DMS53 treated with DMSO at 0.1 percent for 48 hours (cell line): ENCODE measurements around the gene MYLIP.

Experiments used
- DNase-seq: peaks from one replicate; lab custom pipeline; 2025; ENCODE audit not compliant: unreplicated experiment; lab: John Stamatoyannopoulos, UW

Gene MYLIP

DNA sequence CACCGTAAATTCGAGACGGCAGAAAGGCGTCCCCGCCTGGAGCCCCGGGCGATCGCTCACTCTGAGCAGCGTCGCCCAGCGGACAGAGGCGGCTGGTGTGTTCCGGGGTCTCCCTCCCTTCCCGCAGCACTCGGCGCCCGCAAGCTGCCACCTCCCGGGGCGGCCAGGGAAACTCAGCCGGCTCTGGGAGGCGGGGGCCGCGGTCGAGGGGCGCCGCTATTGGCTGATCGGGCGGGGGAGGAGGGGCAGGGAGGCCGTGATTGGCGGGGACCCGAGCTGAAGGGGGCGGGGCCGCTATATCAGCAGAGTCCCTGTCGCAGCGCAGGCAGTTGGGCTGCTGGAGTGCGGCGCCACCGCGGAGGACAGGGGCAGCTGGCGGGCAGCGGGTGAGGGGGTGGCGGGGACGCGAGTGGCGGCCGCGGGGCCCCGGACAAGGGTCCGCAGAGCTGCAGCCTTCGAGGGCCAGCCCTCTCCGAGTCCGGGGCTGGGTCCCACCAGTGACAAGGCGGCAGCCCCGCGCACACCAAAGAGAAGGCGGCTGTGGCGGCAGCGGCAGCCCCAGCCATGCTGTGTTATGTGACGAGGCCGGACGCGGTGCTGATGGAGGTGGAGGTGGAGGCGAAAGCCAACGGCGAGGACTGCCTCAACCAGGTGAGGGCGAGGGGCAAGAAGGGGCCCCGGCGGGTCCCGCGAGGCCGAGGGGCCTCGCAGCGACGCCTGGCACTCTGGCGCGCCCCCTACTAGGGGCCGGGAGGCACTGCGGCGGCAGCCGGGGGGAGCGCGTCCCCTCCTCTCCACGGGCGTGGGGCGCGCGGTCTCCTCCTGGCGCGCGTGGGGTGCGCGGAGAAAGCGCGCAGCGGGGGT is at the start of gene MYLIP:
Gene MYLIP (plus strand): TSS at position 328 of the 864 bp plus-strand sequence. CDS start 237 bp downstream, at position 565.
- peak; percentile 94 for DNase-seq

DNA sequence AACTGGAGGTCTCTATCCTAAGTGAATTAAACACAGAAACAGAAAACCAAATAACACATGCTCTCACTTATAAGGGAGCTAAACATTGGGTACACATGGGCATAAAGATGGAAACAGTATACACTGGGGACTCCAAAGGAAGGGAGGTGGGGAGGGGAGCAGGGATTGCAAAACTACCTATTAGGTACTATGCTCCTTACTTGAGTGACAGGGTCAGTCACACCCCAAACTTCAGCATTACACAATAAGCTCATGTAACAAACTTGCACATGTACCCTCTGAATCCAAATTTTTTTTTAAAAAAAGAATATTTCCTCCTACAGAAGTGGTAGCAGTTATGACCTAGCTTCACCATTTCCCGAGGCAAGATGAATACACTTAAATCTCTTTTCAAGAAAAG is 49.5 kb upstream of the MYLIP start:
- DNase-seq: no peak

DNA sequence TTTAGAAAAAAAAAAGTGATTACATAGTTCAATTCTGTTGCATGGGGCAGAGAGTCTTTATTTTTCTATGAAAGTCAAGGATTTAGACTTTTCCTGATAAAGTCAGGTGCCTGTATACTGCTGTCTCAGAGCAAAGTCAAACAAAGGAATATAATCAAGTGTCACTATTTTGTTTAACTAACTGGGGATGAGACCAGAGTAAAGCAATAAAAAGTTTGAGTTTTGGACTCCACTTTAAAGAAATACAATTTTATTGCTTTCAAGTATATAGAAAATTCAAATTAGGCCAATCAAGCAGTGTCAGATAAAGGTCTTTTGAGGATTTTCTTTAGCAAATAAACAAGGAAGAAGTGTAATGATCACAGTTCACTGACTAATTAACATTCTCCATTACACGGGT is 48.7 kb upstream of the MYLIP start:
- no peak for DNase-seq

DNA sequence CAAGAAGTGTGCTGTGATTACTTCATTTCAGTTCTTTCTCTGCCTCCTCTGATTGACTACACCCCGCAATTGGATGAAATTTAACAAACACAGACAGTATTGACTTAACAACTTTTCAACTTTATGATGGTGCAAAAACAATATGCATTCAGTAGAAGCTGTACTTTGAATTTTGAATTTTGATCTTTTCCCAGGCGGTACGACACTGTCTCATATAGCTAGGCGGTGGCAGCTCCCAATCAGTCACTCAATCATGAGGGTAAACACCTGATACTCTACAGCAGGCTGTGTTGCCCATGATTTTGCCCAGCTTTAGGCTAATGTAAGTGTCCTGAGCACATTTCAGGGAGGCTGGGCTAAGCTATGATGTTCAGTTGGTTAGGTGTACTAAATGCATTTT is 47.6 kb upstream of the MYLIP start:
- no peak for DNase-seq

DNA sequence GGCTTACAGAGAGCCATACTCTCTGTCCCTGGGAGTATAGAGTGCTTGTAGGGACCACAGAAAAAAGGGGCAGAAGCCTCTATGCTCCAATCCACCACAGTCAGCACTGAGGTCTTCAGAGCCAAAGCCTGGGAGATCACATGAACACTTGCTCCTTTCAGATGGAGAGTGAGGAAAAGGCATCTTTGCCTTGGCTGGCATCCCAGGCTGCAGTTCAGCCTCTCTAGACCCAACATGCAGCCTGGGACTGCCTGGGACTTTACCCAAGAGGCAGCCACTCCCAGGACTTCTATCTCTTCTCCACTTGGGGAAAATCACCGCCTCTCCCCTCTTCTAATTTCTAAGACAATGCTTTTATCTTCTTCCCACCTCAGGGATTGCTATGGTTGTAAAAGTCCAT is 46.5 kb upstream of the MYLIP start:
- DNase-seq: no peak

DNA sequence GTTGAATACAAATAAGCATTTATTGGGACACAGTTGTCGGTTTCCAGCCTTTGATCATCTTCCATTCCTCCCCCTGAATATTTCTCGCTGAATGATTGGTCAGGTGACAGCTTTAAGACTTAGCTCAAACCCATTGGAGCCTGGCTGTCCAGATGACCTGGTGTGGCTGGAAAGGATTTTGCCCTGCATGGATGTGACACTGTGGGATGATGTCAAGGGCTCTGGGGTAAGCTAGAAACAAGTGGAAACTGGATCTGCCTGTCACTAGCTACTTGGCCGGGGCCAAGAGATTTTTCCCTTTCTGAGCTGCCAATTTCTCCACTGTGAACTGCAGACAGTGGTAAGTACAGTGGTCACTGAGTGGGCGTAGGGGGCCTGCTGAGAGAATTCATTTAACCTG is 41.9 kb upstream of the MYLIP start:
- DNase-seq: no peak

DNA sequence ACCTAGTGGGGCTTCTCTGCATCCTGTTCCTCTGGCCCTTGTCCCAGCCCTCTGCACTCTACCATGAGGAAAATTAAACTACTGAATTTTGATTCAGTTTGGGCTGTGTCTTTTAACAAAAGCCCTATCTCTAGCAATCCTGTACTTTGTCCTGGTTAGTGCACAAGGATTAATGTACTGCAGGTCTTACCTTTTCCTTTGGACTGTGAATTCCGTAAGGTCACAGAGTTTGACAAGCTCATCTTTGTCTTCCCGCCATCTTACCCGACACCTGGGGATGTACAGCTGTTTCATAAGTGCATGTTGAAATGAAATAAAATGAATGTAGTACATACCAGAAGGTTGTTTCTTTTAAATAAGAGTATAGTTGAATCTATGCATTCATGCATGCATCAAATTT is 41.5 kb upstream of the MYLIP start:
- DNase-seq: no peak

DNA sequence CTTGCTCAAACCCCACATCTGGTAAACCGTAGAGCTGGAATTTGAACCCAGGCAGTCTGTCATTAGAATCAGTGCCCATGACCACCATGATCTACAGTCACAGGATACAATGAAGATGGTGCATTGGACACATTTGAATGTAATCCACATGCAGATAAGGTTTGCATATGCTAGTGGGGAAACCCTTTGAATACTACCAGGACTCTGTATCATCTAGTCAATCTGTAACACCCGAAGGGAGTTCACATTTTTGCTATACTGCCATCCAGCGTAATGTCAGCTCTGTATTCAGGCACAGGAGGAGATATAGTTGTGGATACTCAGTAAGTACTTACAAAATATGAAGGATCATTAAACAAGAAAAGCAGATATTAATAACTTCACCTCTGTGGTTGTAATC is 40.5 kb upstream of the MYLIP start:
- DNase-seq: no peak

DNA sequence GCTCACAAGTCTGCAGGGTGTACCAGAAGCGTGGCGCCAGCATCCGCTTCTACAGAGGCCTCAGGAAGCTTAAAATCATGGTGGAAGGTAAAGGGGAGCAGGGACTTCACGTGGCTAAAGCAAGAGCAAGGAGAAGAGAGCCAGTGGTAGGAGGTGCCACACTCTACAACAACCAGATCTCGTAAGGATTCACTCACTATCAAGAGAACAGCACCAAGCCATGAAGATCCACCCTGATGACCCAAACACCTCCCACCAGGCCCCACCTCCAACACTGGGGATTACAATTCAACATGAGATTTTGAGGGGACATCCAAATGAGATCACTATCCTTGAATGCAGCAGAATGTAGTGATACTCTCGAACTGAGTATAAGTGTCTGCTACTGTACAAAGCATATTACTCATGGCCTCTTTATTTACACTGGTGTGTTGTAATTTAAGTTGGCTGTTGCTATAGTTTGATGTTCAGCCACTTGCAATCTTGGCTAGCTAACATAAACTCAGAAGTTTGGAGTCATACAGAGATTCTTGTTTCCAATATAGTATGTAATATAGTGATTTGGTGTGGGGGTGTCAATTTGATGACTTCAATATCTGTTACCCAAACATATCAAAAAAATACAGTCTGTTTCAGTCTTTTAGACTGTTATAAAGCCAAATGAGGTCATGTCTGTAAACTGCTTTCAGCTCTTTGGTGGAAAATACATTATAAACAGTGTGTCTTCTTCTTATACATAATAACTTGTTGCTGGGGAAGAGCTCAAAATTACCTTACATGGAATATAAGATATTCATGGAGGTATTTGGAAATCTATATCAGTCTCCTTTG is 39.4 kb upstream of the MYLIP start:
- peak; percentile 27 for DNase-seq

DNA sequence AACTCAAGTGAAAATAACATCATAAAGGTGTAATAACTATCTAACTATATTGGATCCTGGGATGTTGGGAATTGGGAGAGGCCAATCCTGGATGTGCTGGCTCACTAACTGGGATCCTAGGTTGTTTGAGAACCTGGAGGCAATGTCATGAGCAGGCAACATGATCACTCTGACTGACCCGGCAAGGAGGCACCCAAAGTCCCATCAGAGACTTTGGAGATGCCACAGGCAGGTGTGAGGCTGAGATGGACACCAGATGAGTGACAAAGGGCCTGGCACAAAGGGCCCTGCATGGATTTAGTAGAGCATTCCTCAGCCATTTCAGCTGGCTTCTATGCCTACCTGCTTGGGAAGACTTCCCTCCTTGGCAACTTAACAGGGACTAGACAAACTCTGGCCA is 38.4 kb upstream of the MYLIP start:
- DNase-seq: no peak

DNA sequence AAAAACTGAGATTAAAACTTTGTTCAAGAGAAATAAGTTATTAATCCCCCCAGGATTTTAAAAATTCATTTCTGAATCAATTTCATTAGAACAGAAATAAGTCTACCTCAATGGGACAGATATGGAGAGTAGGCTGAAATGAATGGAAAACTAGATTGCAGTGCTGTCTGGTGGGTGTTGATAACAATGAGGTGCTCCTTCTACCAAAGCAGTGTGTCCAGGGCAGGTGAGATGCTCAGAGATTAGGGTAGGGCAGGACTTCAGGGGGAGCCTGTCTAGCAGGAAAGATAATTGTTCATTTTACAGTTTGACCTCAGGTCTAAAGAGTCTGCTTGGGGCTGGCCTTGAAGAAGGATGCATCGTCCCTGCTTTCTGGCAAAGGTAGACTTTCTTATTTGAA is 38.0 kb upstream of the MYLIP start:
- no peak for DNase-seq

DNA sequence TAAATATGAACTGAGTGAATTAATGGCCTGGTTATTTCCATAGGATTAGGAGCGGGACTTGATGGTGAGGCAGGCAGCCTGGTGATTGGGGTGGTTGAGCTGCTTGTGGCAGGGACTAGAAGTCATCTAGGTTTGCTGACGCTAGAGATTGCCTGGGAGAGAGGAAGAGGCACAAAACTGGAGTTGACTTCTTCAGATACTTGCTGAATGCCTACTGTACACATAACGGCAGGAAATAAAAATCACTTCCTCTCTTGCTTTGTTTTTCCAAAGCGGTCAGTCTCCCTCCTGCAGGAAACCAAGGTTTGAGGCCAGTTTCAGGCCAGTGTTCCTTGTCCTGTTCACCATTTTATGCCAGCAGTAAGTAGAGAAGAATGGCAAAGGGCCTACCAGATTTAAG is 36.7 kb upstream of the MYLIP start:
- DNase-seq: no peak

DNA sequence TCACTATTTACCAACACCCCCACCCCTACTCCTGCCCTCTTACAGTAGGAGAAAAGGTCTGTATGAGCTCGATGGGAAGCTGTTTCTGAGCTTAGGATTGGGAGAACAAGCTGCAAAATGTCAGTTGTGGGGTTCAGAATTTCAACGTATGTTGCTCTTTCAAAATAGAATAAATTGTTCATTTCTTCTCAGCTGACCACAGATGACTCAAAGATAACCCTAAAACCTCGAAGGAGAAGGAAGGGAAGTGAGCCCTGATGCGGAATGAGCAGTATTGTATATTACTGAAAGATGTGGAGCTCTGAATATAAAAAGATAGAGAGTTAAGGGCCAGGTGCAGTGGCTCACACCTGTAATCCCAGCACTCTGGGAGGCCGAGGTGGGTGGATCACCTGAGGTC is 35.9 kb upstream of the MYLIP start:
- no peak for DNase-seq

DNA sequence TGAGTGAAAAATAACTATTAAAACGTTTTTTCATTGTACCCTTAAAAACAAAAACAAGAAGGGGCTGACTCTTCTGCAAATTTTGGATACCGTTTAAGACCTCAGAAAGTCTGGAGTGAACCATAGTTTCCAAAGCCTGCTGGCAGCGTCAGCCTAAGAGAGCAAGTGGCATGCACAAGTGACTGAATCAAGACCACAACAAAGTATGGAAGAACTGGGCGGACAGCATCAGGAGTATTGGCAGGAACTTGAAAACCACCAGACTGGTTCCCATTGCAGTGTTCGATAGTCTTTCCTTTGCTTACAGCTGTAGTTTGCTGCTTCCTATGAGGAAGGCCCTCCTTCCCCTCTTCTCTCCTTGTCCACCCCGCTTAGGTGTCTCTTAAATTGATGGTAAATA is 33.7 kb upstream of the MYLIP start:
- DNase-seq: no peak

DNA sequence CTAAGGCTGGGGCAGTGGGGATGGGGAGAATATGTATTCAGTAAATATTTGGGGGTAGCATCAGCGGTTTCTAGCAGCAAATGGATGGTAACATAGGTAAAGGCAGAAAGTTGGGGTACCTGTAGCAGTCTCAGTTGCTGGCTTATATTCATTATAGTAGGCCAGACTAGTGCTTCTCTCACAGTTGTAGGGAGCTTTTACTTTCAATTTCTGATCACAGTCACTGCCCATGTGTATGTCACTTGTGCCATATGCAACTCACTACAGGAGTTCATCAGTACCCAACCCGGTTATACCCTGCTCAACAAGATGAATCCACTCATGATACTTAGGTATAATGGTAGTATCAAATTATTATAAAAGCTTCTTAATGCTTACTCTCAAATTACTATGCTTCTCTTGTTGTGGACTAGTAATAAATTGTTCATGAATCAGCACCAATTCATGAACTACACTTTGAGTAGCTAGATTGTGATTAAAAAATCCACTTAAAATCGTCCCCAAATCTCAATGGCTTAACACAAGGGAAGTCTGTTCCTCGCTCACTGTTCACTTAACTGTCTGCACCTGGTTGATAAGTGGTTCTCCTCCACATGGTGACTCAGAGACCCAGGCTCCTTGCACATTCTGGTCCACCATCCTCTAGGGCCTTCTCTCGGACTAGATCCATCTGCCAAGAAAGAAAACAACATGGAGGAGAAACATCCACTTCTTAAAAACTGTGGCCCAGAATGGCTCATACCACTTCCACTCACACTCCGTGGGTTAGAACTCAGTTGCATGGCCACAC is 31.3 kb upstream of the MYLIP start:
- DNase-seq: no peak

DNA sequence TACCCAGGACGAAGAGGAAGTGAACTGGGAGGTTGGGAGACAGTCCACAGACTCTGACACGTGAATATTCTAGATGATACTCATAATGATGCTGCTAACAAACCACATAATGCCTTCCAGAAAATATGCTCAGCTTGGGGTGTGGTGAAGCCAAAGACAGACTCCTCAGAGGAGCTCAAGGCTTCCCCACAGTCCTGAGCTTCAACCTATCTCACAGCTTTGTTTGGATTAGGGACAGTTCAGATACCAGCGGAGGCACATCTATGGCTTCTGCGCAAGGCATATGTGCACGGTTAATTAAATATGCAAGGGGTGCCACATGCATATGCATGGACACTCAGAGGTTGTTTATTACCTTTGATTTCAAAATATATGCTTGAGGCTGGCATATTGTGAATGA is 30.7 kb upstream of the MYLIP start:
- DNase-seq: no peak

DNA sequence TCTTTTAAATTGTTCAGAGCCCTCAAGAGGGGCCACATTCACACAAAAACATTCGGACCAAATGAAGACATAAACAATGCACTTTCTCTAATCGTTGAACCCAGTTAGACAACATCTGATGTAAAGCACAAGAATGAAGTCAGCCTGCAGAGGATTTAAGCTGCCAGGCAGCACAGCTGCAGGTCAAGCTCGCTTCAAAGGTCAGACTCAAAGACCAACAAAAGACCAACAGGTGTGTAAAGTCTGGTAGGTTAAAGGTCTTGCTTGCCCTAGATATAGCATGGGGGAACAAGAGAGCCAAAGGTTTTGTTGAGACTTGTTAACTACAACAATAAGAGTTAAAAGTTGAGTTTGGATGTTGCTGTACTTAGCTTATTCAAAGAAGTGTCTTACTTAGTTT is 26.7 kb upstream of the MYLIP start:
- DNase-seq: peak; percentile 62

DNA sequence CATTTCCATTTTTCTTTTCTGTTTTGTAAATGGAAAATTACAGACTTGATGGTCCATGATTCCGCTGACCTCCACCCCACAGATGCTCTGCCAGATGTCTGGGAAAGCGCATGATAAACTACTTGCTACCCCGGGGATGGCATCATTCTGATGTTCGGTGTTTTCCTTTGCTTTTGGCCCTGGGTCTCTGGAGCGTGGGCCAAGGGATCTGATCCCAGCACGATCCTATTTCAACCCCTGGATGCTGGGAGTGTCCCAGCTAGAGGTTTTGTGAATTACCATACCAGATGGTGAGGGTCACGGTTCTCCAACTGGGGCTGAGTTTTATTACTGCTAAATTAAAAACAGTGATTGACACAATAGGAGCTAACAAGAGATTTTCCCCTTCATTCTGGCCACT is 25.2 kb upstream of the MYLIP start:
- DNase-seq: no peak

DNA sequence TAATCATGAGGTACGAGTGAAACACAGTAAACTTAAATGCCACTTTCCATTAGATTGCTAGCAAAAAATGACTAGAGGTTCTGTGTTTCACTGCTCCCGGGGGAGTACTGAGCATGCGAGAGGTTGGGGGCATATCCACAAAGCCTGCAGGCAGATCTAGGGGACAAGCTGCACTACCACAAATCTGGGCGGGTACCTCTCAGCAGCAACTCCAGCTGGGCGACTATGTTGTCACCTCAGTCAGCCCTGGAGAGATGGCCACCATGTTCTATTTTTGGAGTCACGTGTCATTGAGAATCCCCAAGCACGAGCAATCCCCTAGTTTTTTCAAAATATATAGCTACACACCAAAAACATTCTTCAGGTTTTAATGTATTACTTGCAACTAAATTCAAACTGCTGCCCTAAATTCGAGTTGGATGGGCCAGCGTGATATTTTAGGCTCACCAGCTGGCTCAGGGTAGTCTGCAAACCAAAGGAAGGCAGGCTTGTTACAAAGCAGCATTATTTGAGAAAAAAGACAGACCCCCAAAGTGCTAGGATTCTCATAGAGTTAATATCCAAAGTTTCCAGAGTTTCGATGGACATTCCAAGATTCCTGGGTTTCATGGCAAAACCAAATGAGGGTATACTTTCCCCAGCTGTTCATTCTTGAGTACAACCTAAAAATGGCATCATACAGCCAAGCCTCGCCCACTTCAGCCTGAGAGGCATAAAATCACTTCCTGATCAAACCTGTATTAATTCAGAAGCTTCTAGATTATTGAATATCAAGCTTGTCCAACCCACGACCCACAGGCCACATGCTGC is 24.1 kb upstream of the MYLIP start:
- no peak for DNase-seq

DNA sequence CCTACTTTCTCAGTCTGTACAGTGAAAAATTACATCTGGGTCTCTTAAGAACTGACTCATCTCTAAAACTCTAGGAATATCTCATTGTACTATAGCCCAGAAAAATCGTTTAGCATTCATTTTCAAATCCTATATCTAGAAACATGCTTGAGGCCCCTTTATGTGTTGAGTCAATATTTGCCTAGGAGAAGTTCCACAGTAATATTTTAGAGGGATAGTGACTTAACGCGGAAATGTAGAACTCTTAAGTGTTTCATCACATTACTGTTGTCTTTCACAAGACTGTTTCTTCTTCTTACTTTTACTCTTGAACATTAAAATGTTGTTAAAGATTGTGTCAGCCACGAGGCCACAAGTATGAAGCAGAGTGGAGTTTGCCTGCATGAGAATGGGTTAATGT is 23.0 kb upstream of the MYLIP start:
- no peak for DNase-seq
